Keratinocyte (primary cell): ENCODE measurements around the gene KCNN2. TPM values are rescaled to one million over a fixed set of nuclear protein-coding genes. Genes with fewer than 3 reads are reported as not detected.

ENCODE experiments used
- DNase-seq: peaks from one replicate; pipeline ENCODE4 v3.0.0-alpha.2; 2011; ENCODE audit warnings: low read depth, missing footprints, low spot score
- FAIRE-seq: peaks from 2 replicates; lab custom pipeline; 2011; peaks lifted over from hg19 to GRCh38; lab: Jason Lieb, UNC
- H2AFZ ChIP-seq: 2 replicates; pipeline ENCODE4 v1.6.0; 2012; ENCODE audit warnings: low read length, control low read depth, inconsistent platforms; ENCODE audit not compliant: control insufficient read depth
- H3K27ac ChIP-seq: 2 replicates; pipeline ENCODE4 v1.5.1; 2011; ENCODE audit warnings: low read length; ENCODE audit not compliant: control insufficient read depth, insufficient read depth
- H3K27me3 ChIP-seq: 3 replicates; pipeline ENCODE4 v1.6.0; 2011; ENCODE audit warnings: low read length; ENCODE audit not compliant: control insufficient read depth, insufficient read depth; ENCODE audit errors: extremely low read depth
- H3K36me3 ChIP-seq, 2 experiments: 2 replicates in 1 of 2; 3 replicates in 1 of 2; pipeline ENCODE4 v1.5.1; 2011; ENCODE audit warnings: low read length in 2 of 2, mild to moderate bottlenecking in 1 of 2; ENCODE audit not compliant: control insufficient read depth in 2 of 2, insufficient read depth in 2 of 2; ENCODE audit errors: extremely low read depth in 1 of 2
- H3K4me1 ChIP-seq: 3 replicates; pipeline ENCODE4 v1.5.1; 2011; ENCODE audit warnings: low read length; ENCODE audit not compliant: control insufficient read depth, insufficient read depth; ENCODE audit errors: extremely low read depth
- H3K4me2 ChIP-seq: 3 replicates; pipeline ENCODE4 v1.6.0; 2011; ENCODE audit warnings: low read depth, low read length; ENCODE audit not compliant: control insufficient read depth, insufficient read depth; ENCODE audit errors: extremely low read depth
- H3K4me3 ChIP-seq, 3 experiments: fragments of 200-600 bp in 1 of 3; sonication (generic) in 1 of 3; 2 replicates in 2 of 3; 3 replicates in 1 of 3; pipeline ENCODE4 v1.5.1; 2011 to 2016; ENCODE audit warnings: low read length in 3 of 3, mild to moderate bottlenecking in 3 of 3, control low read depth in 2 of 3, inconsistent platforms in 1 of 3, low read depth in 1 of 3, mixed read lengths in 1 of 3, mixed run types in 1 of 3, moderate library complexity in 1 of 3; ENCODE audit not compliant: control insufficient read depth in 2 of 3, insufficient read depth in 2 of 3; ENCODE audit errors: extremely low read depth in 1 of 3
- H3K79me2 ChIP-seq: 2 replicates; pipeline ENCODE4 v1.6.0; 2012; ENCODE audit warnings: low read length; ENCODE audit not compliant: control insufficient read depth, insufficient read depth
- H3K9ac ChIP-seq: 3 replicates; pipeline ENCODE4 v1.6.0; 2011; ENCODE audit warnings: low read length; ENCODE audit not compliant: control insufficient read depth, insufficient read depth; ENCODE audit errors: extremely low read depth
- H3K9me1 ChIP-seq: 3 replicates; pipeline ENCODE4 v1.6.0; 2011; ENCODE audit warnings: low read length; ENCODE audit not compliant: control insufficient read depth, insufficient read depth; ENCODE audit errors: extremely low read depth
- H3K9me3 ChIP-seq: 2 replicates; pipeline ENCODE4 v1.5.1; 2012; ENCODE audit warnings: low read depth, low read length; ENCODE audit not compliant: control insufficient read depth
- H4K20me1 ChIP-seq: 3 replicates; pipeline ENCODE4 v1.6.0; 2011; ENCODE audit warnings: low read length; ENCODE audit not compliant: control insufficient read depth, insufficient read depth; ENCODE audit errors: extremely low read depth
- EZH2 ChIP-seq: IDR thresholded peaks from one replicate; pipeline ENCODE4 v1.6.1; 2012; ENCODE audit warnings: inconsistent platforms, mild to moderate bottlenecking, low read length, moderate library complexity
- dilution Hi-C: fragments of 300-500 bp; cut with MboI; formaldehyde crosslinking; loops from one replicate; pipeline ENCODE4 v1.7.0; 2020; ENCODE audit warnings: low sequenced_read_pairs; ENCODE audit not compliant: extremely low pct_ligation_motif_present
- polyA plus RNA-seq, 5 experiments: library from polyadenylated mRNA; depleted of rRNA in 3 of 5; stranded (reverse) in 3 of 5; stranded (forward) in 1 of 5; unstranded in 1 of 5; fragments of >200 nt; gene quantifications; 1 replicate in 1 of 5; 2 replicates in 3 of 5; 3 replicates in 1 of 5; pipeline versions ENCODE4 v1.2.1 to v1.2.3, GENCODE V29; 2011 to 2012; ENCODE audit warnings: missing spikeins in 2 of 5, low read depth in 1 of 5, low replicate concordance in 1 of 5
- TF ChIP-seq, protein P1 (sequence below), 3 experiments: IDR thresholded peaks in 1 of 3; conservative IDR thresholded peaks in 1 of 3; optimal IDR thresholded peaks in 1 of 3; 2 replicates in 2 of 3; 3 replicates in 1 of 3; pipeline versions ENCODE3 to v1.5.1; 2011; ENCODE audit warnings: low read length in 3 of 3, mild to moderate bottlenecking in 3 of 3, moderate library complexity in 2 of 3, control low read depth in 1 of 3, inconsistent platforms in 1 of 3; ENCODE audit not compliant: insufficient read depth in 2 of 3; ENCODE audit errors: extremely low read depth in 1 of 3

KCNN2 gene
- polyA plus RNA-seq, 1 donor (not counting 4 experiments of a cell fraction or from before 2014, with no cell fraction given) = 0.09 TPM

DNA sequence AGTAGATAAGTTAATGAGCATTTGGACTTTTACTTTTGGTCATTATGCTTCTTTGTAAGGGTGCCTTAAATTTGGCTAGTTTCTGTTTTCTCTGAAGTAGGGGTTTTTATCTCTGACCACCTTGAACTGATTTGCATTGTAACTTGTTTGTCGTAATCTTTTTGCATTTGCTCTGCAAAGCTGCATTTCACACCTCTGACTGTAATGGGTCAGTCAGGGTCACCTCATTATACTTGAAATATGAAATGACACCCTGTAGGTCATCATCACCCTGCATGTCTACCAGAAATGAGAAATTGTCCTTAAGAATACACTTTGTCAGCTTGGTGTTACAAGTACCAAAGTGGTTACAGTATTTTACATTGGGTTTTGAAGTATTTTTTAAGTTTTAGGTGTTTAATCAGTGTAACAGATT lies 74.0 kb downstream of the KCNN2 start:
- dilution Hi-C loops = no loop called here
- DNase-seq = no peak
- TF ChIP-seq EZH2 = no peak
- TF ChIP-seq, protein P1, sequence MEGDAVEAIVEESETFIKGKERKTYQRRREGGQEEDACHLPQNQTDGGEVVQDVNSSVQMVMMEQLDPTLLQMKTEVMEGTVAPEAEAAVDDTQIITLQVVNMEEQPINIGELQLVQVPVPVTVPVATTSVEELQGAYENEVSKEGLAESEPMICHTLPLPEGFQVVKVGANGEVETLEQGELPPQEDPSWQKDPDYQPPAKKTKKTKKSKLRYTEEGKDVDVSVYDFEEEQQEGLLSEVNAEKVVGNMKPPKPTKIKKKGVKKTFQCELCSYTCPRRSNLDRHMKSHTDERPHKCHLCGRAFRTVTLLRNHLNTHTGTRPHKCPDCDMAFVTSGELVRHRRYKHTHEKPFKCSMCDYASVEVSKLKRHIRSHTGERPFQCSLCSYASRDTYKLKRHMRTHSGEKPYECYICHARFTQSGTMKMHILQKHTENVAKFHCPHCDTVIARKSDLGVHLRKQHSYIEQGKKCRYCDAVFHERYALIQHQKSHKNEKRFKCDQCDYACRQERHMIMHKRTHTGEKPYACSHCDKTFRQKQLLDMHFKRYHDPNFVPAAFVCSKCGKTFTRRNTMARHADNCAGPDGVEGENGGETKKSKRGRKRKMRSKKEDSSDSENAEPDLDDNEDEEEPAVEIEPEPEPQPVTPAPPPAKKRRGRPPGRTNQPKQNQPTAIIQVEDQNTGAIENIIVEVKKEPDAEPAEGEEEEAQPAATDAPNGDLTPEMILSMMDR (optimal IDR thresholded peaks at IDR 0.05 in 1 of 3, IDR thresholded peaks at IDR 0.05 in 1 of 3, conservative IDR thresholded peaks at IDR 0.05 in 1 of 3; ENCODE audit: extremely low read depth in 1 of 3, insufficient read depth in 2 of 3, low read length in 3 of 3) = no peak
- Histone ChIP-seq H3K79me2 (no peaks in the 10 kb centered on the region), H2AFZ (no peak overlapping the region), H3K4me2 (no peak overlapping the region), H3K9ac (no peak overlapping the region), H3K4me1 (no peaks in the 10 kb centered on the region), H3K27ac (no peak overlapping the region), H3K36me3 (no peaks in the 10 kb centered on the region), H3K27me3 (no peaks in the 10 kb centered on the region), H3K9me1 (no peaks in the 10 kb centered on the region), H3K4me3 (no peak overlapping the region), H4K20me1 (no peaks in the 10 kb centered on the region), H3K9me3 (no peaks in the 10 kb centered on the region)
- FAIRE-seq = no peak

DNA sequence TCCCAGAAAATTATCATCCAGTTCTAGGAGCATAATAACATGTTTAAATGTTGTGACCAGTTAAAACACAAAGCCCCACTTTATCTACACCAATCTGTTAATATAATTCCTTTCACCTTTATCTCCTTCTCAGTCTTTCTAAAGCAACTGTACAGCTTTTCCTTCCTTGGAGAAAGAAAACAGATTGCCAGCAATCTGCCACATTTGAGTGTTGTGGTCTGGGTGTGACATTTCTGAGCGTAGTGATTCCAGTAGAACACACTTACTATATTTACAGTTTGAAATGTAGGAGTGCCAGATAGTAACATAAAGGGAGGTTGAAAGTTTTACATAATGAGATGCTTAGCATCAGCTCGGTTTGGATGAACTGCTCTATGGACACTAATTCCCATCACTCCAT lies 76.1 kb downstream of the KCNN2 start:
- H3K9me1 ChIP-seq = no peaks in the 10 kb centered on the region
- no peaks in the 10 kb centered on the region for H3K36me3 ChIP-seq
- H3K4me1 ChIP-seq = no peaks in the 10 kb centered on the region
- DNase-seq (no peak), FAIRE-seq (no peak)
- dilution Hi-C loops = no loop called here
- no peak overlapping the region for H3K4me2 ChIP-seq
- TF ChIP-seq EZH2 = no peak
- TF ChIP-seq, protein P1 (optimal IDR thresholded peaks at IDR 0.05 in 1 of 3, IDR thresholded peaks at IDR 0.05 in 1 of 3, conservative IDR thresholded peaks at IDR 0.05 in 1 of 3; ENCODE audit: extremely low read depth in 1 of 3, insufficient read depth in 2 of 3, low read length in 3 of 3) = no peak
- H3K4me3 ChIP-seq = no peak overlapping the region
- H3K9ac ChIP-seq = no peak overlapping the region
- no peak overlapping the region for H3K27ac ChIP-seq
- H3K27me3 ChIP-seq = no peaks in the 10 kb centered on the region
- H3K79me2 ChIP-seq = no peaks in the 10 kb centered on the region
- H2AFZ ChIP-seq = no peak overlapping the region
- H4K20me1 ChIP-seq = no peaks in the 10 kb centered on the region
- H3K9me3 ChIP-seq = no peaks in the 10 kb centered on the region
